ENCODE data around the gene PGC.

The PGC gene

GRCh38 chr6:41711323-41712038 is 35.7 kb downstream of the PGC start:
- no peak for DNase-seq

- DNase-seq: no peak
Measured at GRCh38 chr6:41709375-41709774, 37.8 kb downstream of the PGC start.

- DNase-seq: no peak
Measured at GRCh38 chr6:41708856-41709255, 38.3 kb downstream of the PGC start.

- no peak for DNase-seq
Measured at GRCh38 chr6:41707565-41708200, 39.5 kb downstream of the PGC start.

DNA sequence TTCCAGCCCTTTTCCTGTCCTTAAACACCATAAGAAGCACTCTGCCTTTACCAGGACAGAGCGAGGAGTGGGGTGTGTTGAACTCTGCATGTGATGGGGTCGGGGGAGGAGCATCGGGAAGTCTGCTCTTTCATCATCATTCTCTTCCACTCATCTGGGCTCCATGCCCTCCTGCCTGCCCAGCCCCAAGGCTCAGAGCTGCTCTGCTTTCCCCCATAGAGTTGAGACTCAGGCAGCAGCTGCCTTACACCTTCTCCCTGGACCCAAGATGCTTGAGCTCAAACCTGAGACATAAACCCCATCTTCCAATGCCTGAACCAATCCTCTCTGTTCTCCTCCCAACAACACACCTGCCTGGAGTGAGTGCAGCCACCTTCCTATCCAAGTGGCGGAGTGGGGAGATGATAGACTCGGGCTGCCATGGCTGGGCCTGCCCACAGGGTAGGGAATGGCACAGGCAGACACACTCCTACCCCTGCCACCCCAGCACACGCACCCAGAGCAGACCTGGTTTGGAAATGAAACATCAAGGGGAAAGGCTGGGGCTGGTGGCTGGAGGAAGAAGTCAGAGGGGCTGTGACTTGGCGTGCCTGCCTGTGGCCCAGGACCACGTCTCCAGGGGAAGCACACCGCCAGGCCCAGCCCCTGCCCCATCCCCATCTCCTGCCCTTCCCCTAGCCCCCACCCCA is 40.2 kb downstream of the PGC start:
- no peak for DNase-seq

- DNase-seq: no peak
Measured at GRCh38 chr6:41705996-41706835, 41.0 kb downstream of the PGC start.

GRCh38 chr6:41705311-41705995 is 41.7 kb downstream of the PGC start:
- DNase-seq: no peak

DNA sequence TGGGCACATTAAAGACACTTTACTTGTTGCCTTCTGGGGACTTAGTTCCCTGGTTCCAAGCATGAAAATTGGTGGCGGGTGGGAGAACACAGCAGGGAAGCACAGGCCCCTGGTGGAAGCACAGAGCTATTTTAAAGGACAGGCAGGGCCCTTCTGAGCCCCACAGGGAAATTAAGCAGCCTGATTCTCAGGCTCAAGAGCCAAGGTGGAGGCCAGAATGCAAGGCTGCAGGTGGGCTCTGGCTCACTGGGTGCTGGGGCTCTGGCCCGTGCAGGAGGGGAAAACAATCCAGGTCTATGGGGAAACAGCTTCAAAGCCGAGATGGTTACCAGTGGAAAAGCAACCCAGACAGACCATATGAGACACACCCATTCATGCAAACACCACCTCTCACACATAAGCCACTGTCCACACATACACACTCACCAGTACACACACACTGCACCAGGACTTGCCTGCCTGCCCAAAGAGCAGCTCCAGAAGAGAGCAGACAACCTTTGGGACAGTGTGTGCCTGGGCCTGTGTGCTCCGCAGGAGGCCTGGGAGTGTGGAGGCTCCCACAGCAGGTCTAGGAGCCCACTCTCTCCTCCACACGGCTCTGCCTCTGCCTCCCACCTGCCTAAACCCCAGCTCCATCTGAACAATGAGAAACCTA is 42.4 kb downstream of the PGC start:
- no peak for DNase-seq

- DNase-seq: no peak
Measured at GRCh38 chr6:41704028-41704427, 43.2 kb downstream of the PGC start.

DNA sequence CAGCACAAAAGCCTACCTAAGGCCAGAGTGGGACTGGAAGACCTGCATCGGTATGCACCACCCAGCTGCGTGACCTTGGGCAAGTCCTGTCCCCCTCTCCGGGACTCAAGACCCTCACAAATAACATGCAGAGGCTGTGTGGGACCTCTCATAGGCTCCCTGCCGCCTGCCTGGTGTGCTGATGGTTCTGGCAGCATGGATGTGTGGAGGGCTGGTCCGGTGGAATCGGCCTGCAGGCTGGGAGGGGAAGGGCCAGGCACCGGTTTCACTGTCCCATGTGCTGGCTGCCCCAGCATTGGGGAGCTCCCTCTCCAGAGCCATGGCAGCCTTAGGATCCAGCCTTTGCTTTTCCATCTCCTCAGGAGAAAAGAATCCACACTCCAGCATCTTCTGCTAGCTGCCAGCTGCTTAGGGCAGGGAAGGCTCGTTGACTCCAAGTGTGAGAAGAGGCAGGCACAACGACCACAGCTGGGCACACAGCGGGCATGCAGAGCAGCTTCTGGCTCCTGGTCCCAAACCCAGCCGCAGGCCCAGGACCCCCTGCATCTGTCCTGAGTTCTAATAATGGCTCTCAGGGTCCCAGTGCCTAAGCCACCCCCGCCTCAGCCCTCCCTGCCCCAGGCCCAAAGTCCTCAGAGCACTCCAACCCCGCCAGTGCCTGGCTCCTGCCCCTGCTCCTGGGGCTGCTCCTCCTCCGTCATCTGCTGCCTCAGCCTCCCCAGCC is 44.3 kb downstream of the PGC start:
- DNase-seq: no peak

GRCh38 chr6:41702089-41702745 is 45.0 kb downstream of the PGC start:
- no peak for DNase-seq

DNA sequence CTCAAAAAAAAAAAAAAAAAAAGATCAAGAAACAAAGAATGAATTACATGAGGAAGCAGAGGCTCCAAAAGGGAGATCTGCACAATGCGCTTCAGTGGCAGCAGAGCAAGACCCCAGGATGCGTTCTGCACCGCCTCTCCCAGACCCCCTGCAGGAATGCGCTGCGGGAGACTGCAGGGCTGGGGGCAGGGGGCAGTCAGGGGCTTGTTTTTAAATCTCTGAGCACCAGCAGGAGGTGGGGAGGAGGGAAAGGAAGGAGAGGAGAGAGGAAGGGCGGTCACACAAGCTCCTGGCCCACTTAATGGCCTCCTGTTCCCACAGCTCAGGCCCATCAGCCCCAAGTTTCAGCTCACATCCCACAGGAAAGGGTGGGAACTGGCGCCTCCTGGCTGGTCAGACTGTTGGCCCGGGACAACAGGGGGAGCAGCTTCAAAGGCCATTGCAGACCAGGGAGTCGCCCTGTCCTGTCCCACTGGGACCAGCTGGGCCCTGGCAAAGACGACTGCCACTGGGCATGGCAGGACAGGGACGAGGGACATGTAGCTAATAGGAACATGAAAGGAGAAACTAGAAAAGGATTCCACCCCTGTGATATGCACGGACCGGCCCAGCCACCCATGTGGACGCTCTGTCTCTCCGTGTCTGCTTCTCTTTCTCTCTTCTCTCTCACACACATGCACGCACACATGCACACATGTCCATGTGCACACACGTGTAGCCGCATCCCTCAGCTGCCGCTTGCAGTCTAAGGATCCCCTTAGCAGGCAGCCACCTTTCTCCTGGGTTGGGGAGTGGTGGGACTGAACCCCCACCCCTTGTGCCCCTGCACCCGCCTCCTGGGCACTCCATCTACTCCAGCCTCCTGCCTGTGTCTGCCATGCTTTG is 46.5 kb downstream of the PGC start:
- no peak for DNase-seq

GRCh38 chr6:41699063-41699462 is 48.1 kb downstream of the PGC start:
- DNase-seq: no peak

GRCh38 chr6:41697861-41698781 is 49.1 kb downstream of the PGC start:
- no peak for DNase-seq

GRCh38 chr6:41696788-41697187 is 50.4 kb downstream of the PGC start:
- DNase-seq: no peak

- DNase-seq: no peak
Measured at GRCh38 chr6:41695825-41696224, 51.4 kb downstream of the PGC start.

GRCh38 chr6:41694815-41695526 is 52.2 kb downstream of the PGC start:
- DNase-seq: no peak
